SKM-1 (cell line): ENCODE measurements around the gene NLGN3.
A peak's percentile ranks its signal among the peaks of the same experiment; 100 is the strongest.

ENCODE experiments used
- DNase-seq: peaks from one replicate; lab custom pipeline; 2025; ENCODE audit not compliant: unreplicated experiment; lab: John Stamatoyannopoulos, UW

The NLGN3 gene

DNA sequence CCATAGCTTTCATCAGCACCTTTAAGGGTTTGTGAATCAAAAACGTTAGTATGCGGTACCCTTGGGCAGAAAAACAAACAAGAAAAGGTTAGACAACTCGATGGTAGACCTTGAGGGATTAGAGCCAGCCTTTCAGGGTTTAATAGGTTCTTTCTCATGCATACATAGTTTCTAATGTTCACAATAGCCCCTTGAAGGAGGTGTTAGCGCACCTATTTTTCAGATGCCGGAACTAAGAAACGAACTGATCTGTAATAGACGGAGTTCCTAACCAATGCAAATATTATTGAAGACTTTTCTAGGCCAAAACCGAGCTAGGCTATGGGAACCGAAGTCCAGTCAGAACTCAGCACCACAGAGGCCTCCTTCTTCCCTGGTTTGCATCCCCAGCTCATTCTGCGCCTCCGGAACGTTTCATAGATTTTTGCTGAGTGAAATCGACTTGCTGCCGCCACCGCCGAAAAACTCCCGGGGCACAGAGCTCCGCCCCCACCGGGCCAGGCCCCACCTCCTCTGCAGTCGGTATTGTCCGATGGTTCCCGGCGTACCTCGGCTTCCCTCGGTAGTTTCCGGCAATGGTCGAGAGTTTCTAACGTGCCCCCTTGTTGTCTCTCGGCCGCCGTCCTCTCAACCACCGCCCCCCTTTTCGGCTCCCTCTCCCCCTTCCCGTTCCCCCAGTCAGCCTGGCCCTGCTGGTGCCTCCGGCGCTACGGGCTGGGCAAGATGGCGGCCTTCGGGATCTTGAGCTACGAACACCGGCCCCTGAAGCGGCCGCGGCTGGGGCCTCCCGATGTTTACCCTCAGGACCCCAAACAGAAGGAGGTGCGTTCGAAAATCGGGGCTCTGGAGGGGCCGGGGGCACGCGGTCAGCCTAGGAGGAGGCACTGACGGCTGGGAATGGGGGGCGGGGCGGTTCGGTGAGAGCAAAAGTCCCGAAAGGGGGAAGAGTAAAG lies 26.3 kb upstream of the NLGN3 start, which contains the start of gene MED12:
Gene MED12, plus strand, starts transcription at position 565 of the 953 bp plus-strand sequence. Its CDS starts 159 bp downstream, at position 724.
- peak; percentile 2 for DNase-seq

DNA sequence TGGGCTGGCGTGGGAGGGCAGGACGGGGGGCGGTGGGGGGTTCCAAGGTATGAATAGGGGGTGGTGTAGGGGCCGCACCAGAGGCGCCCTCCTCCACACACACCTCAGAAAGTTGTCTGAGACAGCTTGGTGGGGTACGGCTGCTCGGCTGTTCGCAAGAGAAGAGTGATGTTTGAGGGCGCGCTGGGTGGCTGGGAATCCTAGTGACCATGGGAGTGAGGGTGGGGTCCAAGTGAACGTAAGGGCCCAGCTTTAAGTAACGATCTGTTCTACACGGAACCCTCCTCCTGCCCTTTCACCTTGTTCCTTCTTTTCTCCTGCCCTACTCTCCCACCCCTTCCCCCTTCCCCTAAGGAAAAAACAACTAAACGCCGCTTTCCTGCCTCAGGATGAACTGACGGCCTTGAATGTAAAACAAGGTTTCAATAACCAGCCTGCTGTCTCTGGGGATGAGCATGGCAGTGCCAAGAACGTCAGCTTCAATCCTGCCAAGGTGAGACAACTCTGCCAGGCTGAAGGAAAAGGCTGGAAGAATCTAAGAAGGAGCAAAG lies 25.6 kb upstream of the NLGN3 start:
- DNase-seq, result no peak

DNA sequence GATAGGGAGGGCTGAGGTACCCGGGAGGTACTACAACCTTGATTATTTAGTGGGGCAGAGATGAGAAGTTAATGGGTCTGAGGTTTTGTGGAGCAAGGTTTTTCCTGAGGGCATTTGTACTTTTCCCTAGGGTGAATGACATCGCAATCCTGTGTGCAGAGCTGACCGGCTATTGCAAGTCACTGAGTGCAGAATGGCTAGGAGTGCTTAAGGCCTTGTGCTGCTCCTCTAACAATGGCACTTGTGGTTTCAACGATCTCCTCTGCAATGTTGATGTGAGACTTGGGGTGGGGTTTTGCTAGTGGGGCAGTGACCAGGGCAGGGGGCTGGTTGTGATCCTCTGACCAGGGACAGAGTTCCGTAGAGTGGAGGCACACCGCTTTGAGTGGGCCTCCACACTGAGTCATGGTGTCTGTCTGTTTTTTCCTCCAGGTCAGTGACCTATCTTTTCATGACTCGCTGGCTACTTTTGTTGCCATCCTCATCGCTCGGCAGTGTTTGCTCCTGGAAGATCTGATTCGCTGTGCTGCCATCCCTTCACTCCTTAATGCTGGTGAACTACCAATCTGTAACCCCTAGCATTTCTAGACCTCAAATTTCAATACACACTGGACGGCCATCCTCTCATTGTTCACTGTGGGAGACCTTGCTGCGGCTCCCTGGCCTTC lies 16.3 kb upstream of the NLGN3 start:
- DNase-seq, result no peak

DNA sequence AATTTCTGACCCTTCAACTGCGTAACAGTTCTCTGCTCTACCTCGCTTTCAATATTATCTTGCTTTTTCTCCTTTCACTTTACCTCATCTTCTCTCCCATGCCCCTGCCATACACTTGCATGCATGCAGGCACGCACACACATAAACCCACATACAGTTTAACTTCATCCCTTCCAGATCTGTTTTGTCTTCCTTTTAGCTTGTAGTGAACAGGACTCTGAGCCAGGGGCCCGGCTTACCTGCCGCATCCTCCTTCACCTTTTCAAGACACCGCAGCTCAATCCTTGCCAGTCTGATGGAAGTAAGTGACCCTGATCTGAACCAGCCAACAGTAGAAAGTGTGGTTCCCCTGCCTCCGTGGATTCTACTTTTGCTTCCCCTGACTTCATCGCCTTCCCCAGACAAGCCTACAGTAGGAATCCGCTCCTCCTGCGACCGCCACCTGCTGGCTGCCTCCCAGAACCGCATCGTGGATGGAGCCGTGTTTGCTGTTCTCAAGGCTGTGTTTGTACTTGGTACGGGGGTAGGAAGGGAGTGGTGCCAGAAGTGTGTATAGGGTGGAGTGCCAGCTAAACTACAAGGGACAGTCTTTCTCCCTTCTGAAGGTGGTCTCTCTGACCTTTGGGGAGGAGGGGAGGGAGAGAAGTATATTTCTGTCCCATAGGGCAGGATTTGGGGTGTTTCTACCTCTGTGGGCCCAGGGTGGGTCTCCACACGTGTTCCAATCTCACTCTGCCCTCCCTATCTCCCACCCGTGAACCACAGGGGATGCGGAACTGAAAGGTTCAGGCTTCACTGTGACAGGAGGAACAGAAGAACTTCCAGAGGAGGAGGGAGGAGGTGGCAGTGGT lies 15.5 kb upstream of the NLGN3 start:
- DNase-seq, result peak; percentile 4

DNA sequence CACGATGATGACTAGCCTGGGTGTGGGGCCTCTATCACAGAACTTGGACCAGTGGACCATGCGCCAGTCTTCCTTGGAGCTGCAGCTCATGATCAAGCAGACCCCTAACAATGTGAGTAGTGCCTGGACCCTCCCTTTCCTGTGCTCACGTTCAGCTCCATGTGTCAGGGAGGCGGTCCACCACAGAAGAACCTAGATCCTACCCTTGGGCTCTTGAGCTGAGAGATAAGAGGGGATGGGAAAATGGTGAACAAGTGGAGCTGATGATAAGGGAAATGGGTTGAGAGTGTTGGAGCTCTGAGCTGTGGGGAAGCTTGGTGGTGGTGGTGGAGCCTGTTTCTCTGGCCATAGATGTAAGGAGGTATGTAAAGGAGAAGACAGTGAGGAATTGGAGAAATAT lies 13.1 kb upstream of the NLGN3 start:
- DNase-seq, result no peak

DNA sequence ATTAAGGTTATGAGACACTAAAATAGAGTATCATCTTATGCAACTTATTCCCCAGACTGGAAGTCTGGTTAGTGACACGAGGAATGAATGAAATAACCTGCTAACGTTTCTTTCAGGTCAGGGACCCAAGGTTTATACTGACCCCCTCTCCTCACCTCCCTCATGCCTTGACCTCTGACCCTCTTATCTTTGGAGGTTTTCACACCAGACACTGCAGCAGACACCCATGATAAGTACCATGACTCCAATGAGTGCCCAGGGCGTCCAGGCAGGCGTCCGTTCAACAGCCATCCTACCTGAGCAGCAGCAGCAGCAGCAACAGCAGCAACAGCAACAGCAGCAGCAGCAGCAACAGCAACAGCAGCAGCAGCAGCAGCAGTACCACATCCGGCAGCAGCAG lies 4.2 kb upstream of the NLGN3 start:
- no peak for DNase-seq

DNA sequence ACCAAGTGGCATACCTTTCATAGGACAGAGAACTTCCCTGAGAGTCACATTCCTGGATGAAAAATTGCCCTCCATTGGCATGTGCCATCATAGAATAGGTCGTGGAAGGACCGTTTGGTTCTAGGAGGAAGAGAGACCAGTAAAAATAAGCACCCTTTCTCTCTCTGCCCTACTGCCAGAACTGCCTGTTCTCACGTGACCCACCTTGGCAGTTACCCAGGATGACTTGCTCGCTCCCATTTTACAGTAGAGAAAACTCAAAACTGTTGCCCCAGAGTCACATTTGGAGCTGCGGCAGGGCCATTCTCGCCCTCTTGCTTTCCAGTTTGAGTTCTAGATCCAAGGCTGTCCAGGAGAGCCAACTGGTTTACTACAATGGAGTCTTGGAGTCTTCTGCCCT lies 1.1 kb upstream of the NLGN3 start:
- DNase-seq, result no peak

DNA sequence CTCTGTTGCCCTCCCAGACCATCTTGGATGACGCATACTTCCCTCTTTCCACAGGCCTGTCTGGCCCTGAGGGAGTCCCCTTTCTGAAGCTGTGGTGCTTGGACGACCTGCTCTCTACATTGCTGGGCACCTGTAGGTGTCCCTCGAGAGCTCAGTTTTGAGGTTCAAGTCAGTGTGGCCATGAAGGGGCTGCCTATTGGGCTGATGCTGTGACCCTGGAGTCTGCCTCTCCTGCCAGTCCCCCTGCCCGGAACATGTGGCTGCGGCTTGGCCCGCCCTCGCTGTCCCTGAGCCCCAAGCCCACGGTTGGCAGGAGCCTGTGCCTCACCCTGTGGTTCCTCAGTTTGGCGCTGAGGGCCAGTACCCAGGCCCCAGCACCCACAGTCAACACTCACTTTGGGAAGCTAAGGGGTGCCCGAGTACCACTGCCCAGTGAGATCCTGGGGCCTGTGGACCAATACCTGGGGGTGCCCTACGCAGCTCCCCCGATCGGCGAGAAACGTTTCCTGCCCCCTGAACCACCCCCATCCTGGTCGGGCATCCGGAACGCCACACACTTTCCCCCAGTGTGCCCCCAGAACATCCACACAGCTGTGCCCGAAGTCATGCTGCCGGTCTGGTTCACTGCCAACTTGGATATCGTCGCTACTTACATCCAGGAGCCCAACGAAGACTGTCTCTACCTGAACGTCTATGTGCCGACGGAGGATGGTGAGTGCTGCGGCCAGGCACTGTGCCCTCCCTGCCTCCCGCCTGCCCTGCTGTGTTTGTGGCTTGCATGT lies 3.0 kb downstream of the NLGN3 start:
- no peak for DNase-seq

DNA sequence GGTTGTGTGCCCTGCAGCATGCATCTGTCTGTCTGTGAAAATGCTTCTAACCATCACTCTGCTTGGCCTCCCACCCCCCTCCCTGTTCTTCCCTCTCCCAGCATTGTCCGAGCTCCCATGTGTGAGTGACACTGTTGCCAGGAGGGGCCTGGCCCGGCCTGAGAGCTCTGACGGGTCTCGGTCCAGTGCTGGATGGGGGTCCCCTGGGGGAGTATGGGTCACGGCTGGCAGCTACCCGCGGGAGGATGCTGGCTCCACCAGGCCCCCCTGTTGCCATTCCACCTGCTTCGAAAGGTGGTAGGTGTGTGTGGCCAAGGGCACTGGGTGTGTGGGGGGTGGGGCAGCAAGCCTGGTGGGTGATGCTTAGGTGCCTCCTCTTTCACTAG lies 3.6 kb downstream of the NLGN3 start:
- DNase-seq, result no peak

DNA sequence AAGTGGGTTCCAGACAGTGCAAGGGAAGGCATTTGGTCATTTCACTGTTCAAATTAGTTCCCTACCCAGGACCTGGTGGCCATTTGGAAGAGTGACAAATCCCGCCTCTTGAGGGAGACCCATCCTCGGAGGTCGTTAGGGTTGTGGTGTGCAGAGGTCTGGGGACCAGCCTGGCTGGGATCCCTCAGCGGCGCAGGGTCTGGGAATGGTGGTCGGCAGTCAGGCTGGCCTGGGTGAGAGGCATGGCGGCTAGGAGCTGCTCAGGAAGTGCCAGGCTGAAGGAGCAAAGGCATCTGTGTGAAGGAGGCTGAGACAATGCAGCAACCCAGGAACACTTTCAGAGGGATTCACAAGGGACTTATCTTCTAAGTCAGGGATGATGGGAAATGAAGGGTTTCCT lies 6.7 kb downstream of the NLGN3 start:
- DNase-seq, result no peak

DNA sequence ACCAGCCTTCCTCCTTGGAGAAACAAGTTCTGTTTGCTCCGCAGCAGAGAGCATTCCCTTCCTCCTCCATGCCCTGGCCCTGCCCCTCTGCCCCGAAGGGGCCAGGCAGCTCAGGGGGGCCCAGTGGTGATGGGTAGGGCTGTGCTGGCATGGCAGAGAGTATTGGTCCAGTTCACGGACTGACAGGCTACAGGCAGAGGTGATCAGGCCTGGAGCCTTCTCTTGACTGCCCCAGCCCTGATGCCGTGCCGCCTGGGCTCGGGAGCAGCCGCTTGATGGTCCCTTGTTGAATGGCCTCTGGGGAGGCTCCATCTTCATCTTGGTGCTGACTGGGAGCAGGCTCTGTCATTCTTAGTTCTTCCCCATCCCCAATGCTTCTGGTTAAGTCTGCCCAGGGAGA lies 9.6 kb downstream of the NLGN3 start:
- DNase-seq, result no peak

DNA sequence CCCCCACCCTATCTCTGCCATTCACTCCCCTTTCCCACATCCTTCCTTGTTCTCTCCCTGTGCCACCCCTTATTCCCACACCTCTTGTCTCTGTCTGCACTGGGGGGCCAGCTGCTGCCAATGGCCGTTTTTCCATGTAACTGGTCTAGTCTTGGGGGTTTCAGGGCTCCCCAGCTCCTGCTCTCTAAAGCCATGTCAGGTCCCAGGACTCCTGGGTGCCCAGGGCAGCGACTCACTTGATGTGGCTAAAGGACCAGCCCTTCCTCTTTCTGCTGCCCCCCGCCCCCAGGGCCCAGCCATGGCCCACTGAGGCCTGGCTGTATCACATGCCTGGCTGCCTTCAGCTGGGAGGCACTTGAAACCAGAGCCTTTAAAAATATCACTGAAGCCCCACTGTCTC lies 10.0 kb downstream of the NLGN3 start:
- no peak for DNase-seq

DNA sequence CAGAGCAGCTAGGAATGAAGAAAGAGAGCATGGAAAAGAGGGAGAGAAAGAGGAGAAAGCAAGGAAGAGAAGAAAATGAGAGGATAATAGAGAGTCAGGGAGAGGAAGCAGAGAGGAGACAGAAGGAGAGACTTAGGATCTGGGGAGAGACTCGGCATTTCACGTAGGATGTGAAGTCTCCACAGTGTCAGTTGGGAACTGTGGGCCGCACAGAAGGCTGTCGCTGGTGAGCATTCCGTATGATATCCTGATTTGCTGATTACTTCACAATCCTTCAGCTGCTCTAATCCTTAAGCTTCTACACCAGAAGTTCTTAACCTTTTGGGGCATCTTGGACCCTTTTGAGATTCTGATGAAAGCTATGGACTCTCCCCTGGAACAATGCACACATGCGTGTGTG lies 14.0 kb downstream of the NLGN3 start:
- DNase-seq, result no peak

DNA sequence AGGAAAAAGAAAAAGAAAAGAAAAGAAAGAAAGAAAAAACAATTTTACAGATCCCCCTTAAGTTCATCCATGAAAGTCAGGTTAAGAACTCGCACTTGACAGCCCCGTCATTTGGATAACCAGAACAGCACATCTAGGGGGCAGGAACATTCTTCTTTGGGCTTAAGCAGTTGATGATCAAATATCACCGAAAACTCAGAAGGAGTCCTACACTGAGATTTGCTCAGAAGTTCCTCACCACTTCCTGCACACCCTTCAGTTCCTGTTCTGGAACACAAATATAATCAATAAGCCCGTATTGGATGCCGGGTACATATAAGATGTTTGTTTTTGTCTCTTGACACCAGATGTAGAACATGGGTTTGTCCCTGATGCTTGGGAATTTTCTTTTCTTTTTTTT lies 14.7 kb downstream of the NLGN3 start:
- no peak for DNase-seq

DNA sequence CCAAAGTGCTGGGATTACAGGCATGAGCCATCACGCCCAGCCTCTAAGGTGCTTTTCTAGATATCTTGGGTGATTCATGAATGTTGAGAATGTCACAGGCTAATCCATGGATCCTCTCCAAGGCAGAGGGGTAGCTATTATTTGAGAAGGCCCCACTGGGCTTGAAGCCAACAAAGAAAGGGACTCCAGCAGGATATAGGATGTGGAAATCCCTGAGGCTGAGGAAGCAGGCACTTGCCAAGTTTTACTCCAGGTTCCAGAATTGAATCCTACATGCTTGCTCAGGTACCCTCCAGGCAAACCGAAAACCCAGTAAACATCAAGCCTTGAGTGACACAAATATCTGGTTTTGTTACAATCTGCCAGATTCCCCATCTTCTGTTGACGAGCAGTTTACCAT lies 15.8 kb downstream of the NLGN3 start:
- no peak for DNase-seq

DNA sequence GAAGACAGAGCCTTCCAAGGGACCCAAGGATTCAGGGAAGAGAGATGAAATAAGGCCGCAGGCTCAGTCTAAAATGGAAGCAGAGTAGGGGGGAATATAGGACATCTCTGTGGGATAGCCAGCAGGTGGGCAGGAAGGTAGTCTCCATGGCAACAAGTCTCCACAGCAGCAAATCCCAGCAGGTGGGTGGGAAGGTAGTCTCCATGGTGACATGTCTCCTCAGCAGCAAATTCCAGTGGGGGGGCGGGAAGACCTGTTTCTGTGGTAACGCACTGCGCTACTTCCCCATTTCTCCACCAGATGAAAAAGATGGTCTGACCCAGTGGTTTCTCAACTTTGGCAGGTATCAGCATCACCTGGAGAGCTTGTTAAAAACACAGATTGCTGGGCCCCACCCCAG lies 18.3 kb downstream of the NLGN3 start:
- DNase-seq, result no peak

DNA sequence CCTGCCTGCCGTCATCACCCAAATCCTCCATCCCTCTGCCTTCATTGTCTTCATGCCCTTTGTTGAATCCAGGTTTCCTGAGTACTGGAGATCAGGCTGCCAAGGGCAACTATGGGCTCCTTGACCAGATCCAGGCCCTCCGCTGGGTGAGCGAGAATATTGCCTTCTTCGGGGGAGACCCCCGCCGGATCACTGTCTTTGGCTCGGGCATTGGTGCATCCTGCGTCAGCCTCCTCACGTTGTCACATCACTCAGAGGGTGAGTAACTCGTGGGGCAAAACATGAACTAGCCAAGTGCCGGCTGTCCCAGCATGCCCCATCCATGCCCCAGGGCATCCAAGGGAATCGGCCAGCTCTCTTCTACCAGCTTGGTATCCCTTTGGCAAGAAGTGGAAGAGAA lies 19.4 kb downstream of the NLGN3 start:
- DNase-seq, result no peak

DNA sequence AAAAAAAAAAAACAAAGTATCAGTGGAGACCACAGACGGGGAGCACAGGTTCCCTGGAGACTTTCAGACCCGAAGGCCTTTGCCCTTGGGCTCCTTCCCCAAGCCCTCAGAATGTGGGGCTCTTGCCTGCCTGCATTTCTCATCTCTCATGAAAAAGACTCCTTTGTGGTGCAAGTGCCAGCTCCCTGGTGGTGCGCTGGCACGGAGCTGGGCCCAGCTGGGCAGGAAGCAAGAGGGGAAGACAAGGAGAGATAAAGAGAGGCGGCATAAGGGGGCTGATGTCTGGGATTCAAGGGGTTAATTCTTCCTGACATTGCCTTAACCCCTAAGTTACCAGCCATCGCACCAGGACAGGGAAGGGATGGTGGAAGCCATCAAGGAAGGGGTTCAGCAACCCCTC lies 21.8 kb downstream of the NLGN3 start:
- DNase-seq, result no peak

DNA sequence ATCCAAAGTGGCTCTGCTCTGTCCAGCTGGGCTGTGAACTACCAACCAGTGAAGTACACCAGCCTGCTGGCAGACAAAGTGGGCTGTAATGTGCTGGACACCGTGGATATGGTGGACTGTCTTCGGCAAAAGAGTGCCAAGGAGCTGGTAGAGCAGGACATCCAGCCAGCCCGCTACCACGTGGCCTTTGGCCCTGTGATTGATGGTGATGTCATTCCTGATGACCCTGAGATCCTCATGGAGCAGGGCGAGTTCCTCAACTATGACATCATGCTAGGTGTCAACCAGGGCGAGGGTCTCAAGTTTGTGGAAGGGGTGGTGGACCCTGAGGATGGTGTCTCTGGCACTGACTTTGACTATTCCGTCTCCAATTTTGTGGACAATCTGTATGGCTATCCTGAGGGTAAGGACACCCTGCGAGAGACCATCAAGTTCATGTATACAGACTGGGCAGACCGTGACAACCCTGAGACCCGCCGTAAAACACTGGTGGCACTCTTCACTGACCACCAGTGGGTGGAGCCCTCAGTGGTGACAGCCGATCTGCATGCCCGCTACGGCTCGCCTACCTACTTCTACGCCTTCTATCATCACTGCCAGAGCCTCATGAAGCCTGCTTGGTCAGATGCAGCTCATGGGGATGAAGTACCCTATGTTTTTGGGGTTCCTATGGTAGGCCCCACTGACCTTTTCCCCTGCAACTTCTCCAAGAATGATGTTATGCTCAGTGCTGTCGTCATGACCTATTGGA lies 22.6 kb downstream of the NLGN3 start:
- no peak for DNase-seq

DNA sequence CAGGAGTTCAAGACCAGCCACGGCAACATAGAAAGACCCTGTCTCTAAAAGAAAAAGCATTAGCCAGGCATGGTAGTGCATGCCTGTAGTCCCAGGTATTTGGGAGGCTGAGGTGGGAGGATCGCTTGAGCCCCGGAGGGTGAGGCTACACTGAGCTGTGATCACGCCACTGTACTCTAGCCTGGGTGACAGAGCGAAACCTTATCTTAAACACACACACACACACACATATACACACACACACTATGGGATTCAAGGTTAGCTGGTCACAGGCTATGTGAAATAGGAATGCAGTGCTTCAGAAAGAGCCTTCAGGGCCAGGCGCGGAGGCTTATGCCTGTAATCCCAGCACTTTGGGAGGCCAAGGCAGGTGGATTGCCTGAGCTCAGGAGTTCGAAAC lies 23.5 kb downstream of the NLGN3 start:
- no peak for DNase-seq
